ENCODE data around the gene EXOC3.

Gene EXOC3

GRCh38 chr5:426392-426976 lies 16.5 kb upstream of the EXOC3 start:
- no peak for DNase-seq

- DNase-seq: no peak
Measured at GRCh38 chr5:427415-428087, 15.4 kb upstream of the EXOC3 start.

GRCh38 chr5:428219-428618 lies 14.8 kb upstream of the EXOC3 start:
- DNase-seq: no peak

- DNase-seq: no peak
Measured at GRCh38 chr5:428754-429452, 14.1 kb upstream of the EXOC3 start.

- peak; percentile 57 for DNase-seq
Measured at GRCh38 chr5:429453-430188, 13.4 kb upstream of the EXOC3 start.

GRCh38 chr5:430214-430925 lies 12.6 kb upstream of the EXOC3 start:
- DNase-seq: no peak

- DNase-seq: peak; percentile 54
Measured at GRCh38 chr5:431001-431710, 11.8 kb upstream of the EXOC3 start.

GRCh38 chr5:431711-432050 lies 11.3 kb upstream of the EXOC3 start:
- no peak for DNase-seq

- no peak for DNase-seq
Measured at GRCh38 chr5:432201-432927, 10.6 kb upstream of the EXOC3 start.

GRCh38 chr5:432928-433791 lies 9.8 kb upstream of the EXOC3 start:
- DNase-seq: no peak

GRCh38 chr5:433836-434235 lies 9.1 kb upstream of the EXOC3 start:
- no peak for DNase-seq

- DNase-seq: no peak
Measured at GRCh38 chr5:434443-435146, 8.4 kb upstream of the EXOC3 start.

GRCh38 chr5:435156-435790 lies 7.7 kb upstream of the EXOC3 start:
- no peak for DNase-seq

GRCh38 chr5:435961-436640 lies 6.9 kb upstream of the EXOC3 start:
- DNase-seq: peak; percentile 32

- DNase-seq: no peak
Measured at GRCh38 chr5:436641-436975, 6.4 kb upstream of the EXOC3 start.

- DNase-seq: no peak
Measured at GRCh38 chr5:437281-437771, 5.7 kb upstream of the EXOC3 start.

- no peak for DNase-seq
Measured at GRCh38 chr5:438481-438981, 4.4 kb upstream of the EXOC3 start.

GRCh38 chr5:439181-439580 lies 3.8 kb upstream of the EXOC3 start:
- DNase-seq: no peak

All from fibroblast of skin of back (primary cell).